MCF 10A (cell line): ENCODE measurements around the gene BANF2. TPM values are rescaled to one million over a fixed set of nuclear protein-coding genes. Genes with fewer than 3 reads are reported as not detected.

ENCODE experiments used
- BruUV-seq: library from RNA; stranded (reverse); fragments of 400-500 nt; replicated peaks from 2 replicates; lab custom pipeline; 2021; lab: Mats Ljungman, UMichigan
- CTCF ChIA-PET: fragments of 300-600 bp; sonication (Branson Sonifier 250); formaldehyde crosslinking; extraction: SDS; loops from one replicate; lab custom pipeline; 2021; ENCODE audit warnings: antibody characterized with exemption, inconsistent platforms; lab: Yijun Ruan, JAX
- POLR2A ChIA-PET: fragments of 300-600, 350-650 bp; sonication (Branson Sonifier 250); formaldehyde crosslinking; extraction: SDS; loops from one replicate; lab custom pipeline; 2020; ENCODE audit warnings: antibody characterized with exemption, inconsistent platforms; lab: Yijun Ruan, JAX
- DNase-seq: peaks from one replicate; pipeline ENCODE4 v3.0.0-alpha.2; 2018; ENCODE audit not compliant: unreplicated experiment
- H3K27ac Mint-ChIP-seq: one replicate; pipeline ENCODE4 v1.8.0; 2022; ENCODE audit warnings: mild to moderate bottlenecking, low read depth, mixed read lengths; ENCODE audit not compliant: unreplicated experiment
- H3K27me3 Mint-ChIP-seq: one replicate; pipeline ENCODE4 v1.8.0; 2022; ENCODE audit warnings: mixed read lengths; ENCODE audit not compliant: insufficient read depth, unreplicated experiment
- H3K36me3 Mint-ChIP-seq: one replicate; pipeline ENCODE4 v1.8.0; 2022; ENCODE audit warnings: mild to moderate bottlenecking, moderate library complexity, mixed read lengths; ENCODE audit not compliant: insufficient read depth, unreplicated experiment
- H3K4me1 Mint-ChIP-seq: one replicate; pipeline ENCODE4 v1.8.0; 2022; ENCODE audit warnings: mixed read lengths; ENCODE audit not compliant: insufficient read depth, unreplicated experiment
- H3K4me3 Mint-ChIP-seq: one replicate; pipeline ENCODE4 v1.8.0; 2022; ENCODE audit warnings: mild to moderate bottlenecking, moderate library complexity, mixed read lengths; ENCODE audit not compliant: unreplicated experiment
- H3K9me3 Mint-ChIP-seq: one replicate; pipeline ENCODE4 v1.8.0; 2022; ENCODE audit warnings: mixed read lengths; ENCODE audit not compliant: unreplicated experiment
- CTCF ChIP-seq: fragments of 200-600 bp; IDR thresholded peaks from one replicate; pipeline ENCODE4 v1.8.0; 2022; ENCODE audit warnings: antibody characterized with exemption, mild to moderate bottlenecking; ENCODE audit not compliant: unreplicated experiment
- intact Hi-C: fragments of 100-400 bp; cut with micrococcal nuclease; formaldehyde crosslinking; loops from 2 replicates; pipeline ENCODE4 v1.14.1; 2022
- total RNA-seq: library from RNA; stranded (reverse); gene quantifications from 2 replicates; pipeline ENCODE4 v1.2.3, GENCODE V29; 2022

Gene BANF2
- total RNA-seq, 1 experiment from 2014 or later: not detected

DNA sequence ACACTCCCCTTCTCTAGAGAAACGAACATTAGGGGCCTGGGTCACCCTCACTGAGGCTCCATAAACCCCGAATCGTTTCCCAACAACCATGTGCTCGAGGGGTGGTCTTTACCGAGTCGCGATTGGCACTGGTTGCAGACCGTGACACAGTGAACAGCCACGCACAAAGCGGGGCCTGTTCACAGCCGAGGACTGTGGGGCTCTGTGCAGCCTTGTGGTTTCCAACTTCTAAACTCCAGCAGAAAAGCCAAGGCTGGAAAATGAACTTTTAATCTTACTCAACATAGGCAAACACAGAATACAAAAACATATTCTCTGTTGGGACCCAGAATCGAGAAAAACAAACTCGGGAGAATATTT lies 36.7 kb upstream of the BANF2 start:
- BruUV-seq: no TSS peak
- no peaks in the 10 kb centered on the region for H3K9me3 Mint-ChIP-seq
- no peak for DNase-seq
- POLR2A ChIA-PET: no interaction called here
- H3K4me3 Mint-ChIP-seq: no peak overlapping the region
- H3K4me1 Mint-ChIP-seq: peaks cover 14% of the 10 kb centered on the region
- CTCF ChIA-PET: interaction anchor here (0.6 to 1.7 kb wide), 2 partner anchors 18 to 1157 kb away, joined by 4 to 8 read pairs; no protein-coding TSS in a partner anchor
- H3K36me3 Mint-ChIP-seq: peaks cover 42% of the 10 kb centered on the region
- no peak for TF ChIP-seq CTCF
- no peaks in the 10 kb centered on the region for H3K27me3 Mint-ChIP-seq
- no peak overlapping the region for H3K27ac Mint-ChIP-seq
- intact Hi-C loops: no loop called here

DNA sequence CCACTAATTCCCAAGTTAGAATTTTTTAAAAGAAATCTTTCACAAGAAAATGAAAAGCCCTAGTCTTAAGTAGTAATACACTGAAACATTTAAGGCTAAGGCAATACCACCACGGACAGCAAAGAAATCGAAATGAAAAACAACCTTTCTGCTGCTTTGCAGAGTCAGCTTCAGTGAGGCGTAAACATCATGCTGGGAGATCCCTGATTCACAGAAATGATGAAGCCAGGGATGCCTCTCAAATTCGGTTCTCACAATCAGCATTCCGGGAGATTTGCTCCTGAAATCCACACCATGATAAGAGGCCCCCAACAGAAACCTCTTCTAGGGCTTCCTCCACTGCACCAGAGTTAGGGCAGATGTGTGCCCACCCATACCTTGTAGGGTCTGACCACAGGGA lies 36.3 kb upstream of the BANF2 start:
- CTCF ChIA-PET: interaction anchor here (1.4 to 1.7 kb wide), 2 partner anchors 9 to 18 kb away, joined by 5 to 8 read pairs; no protein-coding TSS in a partner anchor

GRCh38 chr20:17664025-17664633 lies 35.6 kb upstream of the BANF2 start:
- H3K27ac Mint-ChIP-seq: no peak overlapping the region
- ChIA-PET POLR2A (interaction anchor here (0.6 to 1.1 kb wide), 2 partner anchors 18 kb away, joined by 3 to 4 read pairs; partner anchors contain the start of gene RRBP1), CTCF (interaction anchor here (0.7 to 4.3 kb wide), 7 partner anchors 10 to 235 kb away, joined by 3 to 25 read pairs (median 5); partner anchors contain the start of gene RRBP1)
- H3K9me3 Mint-ChIP-seq: no peaks in the 10 kb centered on the region
- H3K4me3 Mint-ChIP-seq: no peak overlapping the region
- TF ChIP-seq CTCF: no peak
- peaks cover 32% of the 10 kb centered on the region for H3K36me3 Mint-ChIP-seq
- intact Hi-C loops: no loop called here
- no peak for DNase-seq
- no TSS peak for BruUV-seq
- peaks cover 18% of the 10 kb centered on the region for H3K4me1 Mint-ChIP-seq
- H3K27me3 Mint-ChIP-seq: no peaks in the 10 kb centered on the region

More for the DNA sequence above, 36.3 kb upstream of the BANF2 start:
- no peaks in the 10 kb centered on the region for H3K27me3 Mint-ChIP-seq
- no peak for DNase-seq
- peaks cover 37% of the 10 kb centered on the region for H3K36me3 Mint-ChIP-seq
- H3K27ac Mint-ChIP-seq: no peak overlapping the region
- TF ChIP-seq CTCF: no peak
- BruUV-seq: no TSS peak
- no peaks in the 10 kb centered on the region for H3K9me3 Mint-ChIP-seq
- H3K4me1 Mint-ChIP-seq: peaks cover 18% of the 10 kb centered on the region
- POLR2A ChIA-PET: no interaction called here
- intact Hi-C loops: no loop called here
- H3K4me3 Mint-ChIP-seq: no peak overlapping the region

- Mint-ChIP-seq H3K36me3 (peaks cover 19% of the 10 kb centered on the region), H3K9me3 (no peaks in the 10 kb centered on the region), H3K27me3 (no peaks in the 10 kb centered on the region), H3K4me3 (no peak overlapping the region), H3K27ac (no peak overlapping the region), H3K4me1 (peaks cover 23% of the 10 kb centered on the region)
- ChIA-PET POLR2A (interaction anchor here (1.2 kb wide), 1 partner anchor 14 kb away, joined by 5 read pairs; no protein-coding TSS in a partner anchor), CTCF (interaction anchor here (1.9 to 4.3 kb wide), 6 partner anchors 11 to 233 kb away, joined by 6 to 25 read pairs (median 8); partner anchors contain the start of gene RRBP1)
- no peak for TF ChIP-seq CTCF
- DNase-seq: no peak
- intact Hi-C loops: no loop called here
- no TSS peak for BruUV-seq
These were observed 34.0 kb upstream of the BANF2 start for GRCh38 chr20:17665756-17666155.
